Osteocyte (in vitro differentiated cells): ENCODE data around the gene PSMC5. TPM values are rescaled to one million over a fixed set of nuclear protein-coding genes. Genes with fewer than 3 reads are reported as not detected.

Experiments used
- DNase-seq: peaks from one replicate; pipeline ENCODE4 v3.0.0; 2021; ENCODE audit warnings: mixed read lengths; ENCODE audit not compliant: unreplicated experiment; ENCODE audit errors: extremely low spot score
- H3K27ac Mint-ChIP-seq: one replicate; pipeline ENCODE4 v1.8.0; 2021; ENCODE audit warnings: mild to moderate bottlenecking, mixed read lengths; ENCODE audit not compliant: unreplicated experiment
- H3K27me3 Mint-ChIP-seq: one replicate; pipeline ENCODE4 v1.8.0; 2021; ENCODE audit warnings: mixed read lengths; ENCODE audit not compliant: unreplicated experiment
- H3K36me3 Mint-ChIP-seq: one replicate; pipeline ENCODE4 v1.8.0; 2021; ENCODE audit warnings: mixed read lengths; ENCODE audit not compliant: unreplicated experiment
- H3K4me1 Mint-ChIP-seq: one replicate; pipeline ENCODE4 v1.8.0; 2021; ENCODE audit warnings: mixed read lengths; ENCODE audit not compliant: unreplicated experiment
- H3K4me3 Mint-ChIP-seq: one replicate; pipeline ENCODE4 v1.8.0; 2021; ENCODE audit warnings: mild to moderate bottlenecking, moderate library complexity, mixed read lengths; ENCODE audit not compliant: unreplicated experiment
- H3K9me3 Mint-ChIP-seq: one replicate; pipeline ENCODE4 v1.8.0; 2021; ENCODE audit warnings: mixed read lengths; ENCODE audit not compliant: unreplicated experiment
- CTCF ChIP-seq: fragments of 200-600 bp; sonication (generic); IDR thresholded peaks from 2 replicates; pipeline ENCODE4 v1.5.0; 2021; ENCODE audit warnings: antibody characterized with exemption, mild to moderate bottlenecking, moderate library complexity
- total RNA-seq: library from RNA; stranded (reverse); gene quantifications from 2 replicates; pipeline ENCODE4 v1.2.1, GENCODE V29; 2021

The PSMC5 gene
- total RNA-seq, 1 donor from 2014 or later: 106 TPM

- Mint-ChIP-seq H3K9me3 (no peaks in the 10 kb centered on the region), H3K4me3 (peak overlapping the region; percentile 3), H3K27me3 (peaks cover 8% of the 10 kb centered on the region), H3K4me1 (peaks cover 18% of the 10 kb centered on the region), H3K36me3 (no peaks in the 10 kb centered on the region), H3K27ac (no peak overlapping the region)
- TF ChIP-seq CTCF: no peak
- DNase-seq: no peak
Measured at GRCh38 chr17:63847525-63848249, 20.5 kb downstream of the PSMC5 start.

DNA sequence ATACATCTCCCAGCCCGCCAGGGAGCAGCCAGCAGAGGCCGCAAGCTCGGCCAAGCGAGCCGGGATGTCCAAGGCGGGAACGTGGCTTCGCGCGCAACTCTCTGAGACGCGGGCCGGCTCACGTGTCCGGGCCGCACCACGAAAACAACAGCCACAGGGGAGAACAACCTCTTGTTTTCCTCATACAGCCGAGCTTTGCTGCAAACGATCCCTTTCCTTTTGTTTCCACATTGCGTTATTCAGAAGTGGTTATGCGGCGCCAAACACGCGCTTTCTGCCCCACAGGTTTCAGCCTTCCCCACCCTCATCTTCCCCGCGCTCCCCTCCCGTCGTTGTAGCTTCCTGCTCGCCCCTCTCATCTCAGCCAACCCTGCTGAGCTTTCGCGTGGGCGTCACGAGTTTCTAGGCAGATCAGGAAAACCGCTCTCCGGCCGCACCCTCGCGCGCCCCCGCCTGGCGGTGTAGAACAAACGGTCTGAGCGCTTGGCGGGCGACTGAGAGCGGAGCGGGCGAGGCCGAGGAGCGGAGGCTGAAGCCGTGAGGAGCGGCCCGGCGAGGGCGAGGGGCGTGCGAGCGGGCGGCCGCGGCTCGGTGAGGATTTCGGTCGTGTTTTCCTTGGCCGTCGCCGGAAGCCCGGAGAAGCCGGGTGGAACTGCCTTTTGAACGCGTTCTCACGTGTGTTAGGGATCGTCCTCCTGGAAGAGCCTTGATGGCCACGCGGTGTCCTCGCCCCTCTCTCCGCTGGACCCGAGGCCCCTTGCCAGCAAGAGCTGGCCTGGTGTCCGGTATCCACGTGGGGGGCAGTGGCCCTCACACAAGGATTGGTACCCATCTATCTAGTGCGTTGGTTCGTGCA is 21.8 kb downstream of the PSMC5 start:
- peak; percentile 93 for DNase-seq
- peak overlapping the region; percentile 71 for H3K27ac Mint-ChIP-seq

GRCh38 chr17:63850401-63850800 is 23.2 kb downstream of the PSMC5 start:
- Mint-ChIP-seq H3K27me3 (peaks cover 30% of the 10 kb centered on the region), H3K4me1 (peaks cover 6% of the 10 kb centered on the region), H3K36me3 (no peaks in the 10 kb centered on the region), H3K27ac (no peak overlapping the region), H3K9me3 (no peaks in the 10 kb centered on the region), H3K4me3 (no peak overlapping the region)
- no peak for TF ChIP-seq CTCF
- DNase-seq: no peak

More for the DNA sequence above, 21.8 kb downstream of the PSMC5 start:
- H3K36me3 Mint-ChIP-seq: no peaks in the 10 kb centered on the region
- peaks cover 17% of the 10 kb centered on the region for H3K27me3 Mint-ChIP-seq
- H3K4me3 Mint-ChIP-seq: peak overlapping the region; percentile 74
- peaks cover 9% of the 10 kb centered on the region for H3K4me1 Mint-ChIP-seq
- peak; percentile 55 for TF ChIP-seq CTCF
- no peaks in the 10 kb centered on the region for H3K9me3 Mint-ChIP-seq

DNA sequence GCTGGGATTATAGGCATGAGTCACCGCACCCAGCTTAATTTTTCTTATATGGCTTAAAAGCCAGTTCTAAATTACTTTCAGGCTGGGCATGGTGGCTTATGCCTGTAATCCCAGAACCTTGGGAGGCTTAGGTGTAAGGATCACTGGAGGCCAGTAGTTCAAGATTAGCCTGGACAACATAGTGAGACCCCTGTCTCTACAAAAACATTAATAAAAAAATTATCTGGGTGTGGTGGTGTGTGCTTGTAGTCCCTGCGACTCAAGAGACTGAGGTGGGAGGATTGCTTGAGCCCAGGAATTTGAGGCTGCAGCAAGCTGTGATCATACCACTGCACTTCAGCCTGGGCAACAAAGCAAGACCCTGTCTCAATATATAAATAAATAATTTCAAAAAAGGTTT is 26.0 kb downstream of the PSMC5 start:
- Mint-ChIP-seq H3K9me3 (no peaks in the 10 kb centered on the region), H3K36me3 (no peaks in the 10 kb centered on the region), H3K4me3 (no peak overlapping the region), H3K4me1 (peaks cover 4% of the 10 kb centered on the region), H3K27ac (no peak overlapping the region), H3K27me3 (peaks cover 36% of the 10 kb centered on the region)
- no peak for TF ChIP-seq CTCF
- DNase-seq: no peak

DNA sequence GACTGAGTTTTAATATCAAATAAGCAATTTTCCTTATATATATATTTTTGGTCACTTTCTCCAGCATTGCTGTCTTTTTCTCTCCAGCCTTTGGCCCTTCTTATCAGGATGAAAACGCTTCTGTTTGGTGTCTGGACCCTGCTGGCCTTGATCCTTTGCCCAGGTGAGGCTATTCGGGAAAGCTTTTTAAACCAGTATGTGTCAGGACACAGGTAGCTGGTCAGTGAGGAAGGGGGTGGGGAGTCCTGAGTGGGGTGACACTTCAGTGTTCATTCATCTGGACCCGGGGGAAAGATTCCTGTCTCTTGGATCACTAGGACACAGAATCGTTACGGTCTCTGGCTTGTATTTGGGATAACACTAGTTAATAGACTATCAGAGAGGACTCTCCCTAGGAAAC is 27.5 kb downstream of the PSMC5 start:
- Mint-ChIP-seq H3K36me3 (no peaks in the 10 kb centered on the region), H3K27ac (no peak overlapping the region)

More for the DNA sequence above, 27.5 kb downstream of the PSMC5 start:
- Mint-ChIP-seq H3K9me3 (no peaks in the 10 kb centered on the region), H3K4me3 (no peak overlapping the region), H3K27me3 (peaks cover 48% of the 10 kb centered on the region), H3K4me1 (no peaks in the 10 kb centered on the region)
- TF ChIP-seq CTCF: no peak
- DNase-seq: no peak
